Stimulated activated naive CD8-positive, alpha-beta T cell treated with anti-CD3 and anti-CD28 coated beads, Interleukin-15, amount 100 ng/mL, for 72 hours (primary cell): ENCODE results near the gene MGAT1.
A peak's percentile ranks its signal among the peaks of the same experiment; 100 is the strongest.
"Not testable (repeated sequence)": the region's sequence is repeated elsewhere in the genome, so short reads cannot be mapped to it uniquely, and the experiment has no call there.

Experiments
- ATAC-seq: fragments of 150-1000 bp; cut with Tn5 transposase; 2 replicates; pipeline ENCODE4 v1.10.0; 2021; ENCODE audit warnings: mild to moderate bottlenecking, moderate library complexity
- DNase-seq, 2 donors: peaks; one replicate each; pipeline ENCODE4 v3.0.0; 2021 to 2022
- H3K27ac Mint-ChIP-seq, 2 donors: one replicate each; pipeline ENCODE4 v1.8.0; 2022; ENCODE audit warnings: mild to moderate bottlenecking in 2 of 2, mixed read lengths in 2 of 2, moderate library complexity in 2 of 2
- H3K27me3 Mint-ChIP-seq: one replicate; pipeline ENCODE4 v1.8.0; 2022; ENCODE audit warnings: mixed read lengths
- H3K4me1 Mint-ChIP-seq: one replicate; pipeline ENCODE4 v1.8.0; 2022; ENCODE audit warnings: mild to moderate bottlenecking, mixed read lengths
- H3K4me3 Mint-ChIP-seq, 2 donors: one replicate each; pipeline ENCODE4 v1.8.0; 2022; ENCODE audit warnings: mild to moderate bottlenecking in 2 of 2, mixed read lengths in 2 of 2, moderate library complexity in 1 of 2
- H3K9me3 Mint-ChIP-seq, 2 donors: one replicate each; pipeline ENCODE4 v1.8.0; 2022; ENCODE audit warnings: mixed read lengths in 2 of 2

The MGAT1 gene

GRCh38 chr5:180786531-180787398, 15.8 kb downstream of the MGAT1 start:
- Mint-ChIP-seq H3K4me1 (peaks cover 67% of the 10 kb centered on the region), H3K27me3 (no peaks in the 10 kb centered on the region), H3K9me3 (no peaks in the 10 kb centered on the region), H3K4me3 (peak overlapping the region in 1 of 2 donors; percentile 8), H3K27ac (peak overlapping the region; percentile 23 to 74)
- ATAC-seq (no peak), DNase-seq (no peak)

- no peaks in the 10 kb centered on the region for H3K9me3 Mint-ChIP-seq
- ATAC-seq, result no peak
- no peaks in the 10 kb centered on the region for H3K27me3 Mint-ChIP-seq
- H3K4me3 Mint-ChIP-seq, result peak overlapping the region in 1 of 2 donors; percentile 43
- no peak for DNase-seq
- peaks cover 61% of the 10 kb centered on the region for H3K4me1 Mint-ChIP-seq
- H3K27ac Mint-ChIP-seq, result peak overlapping the region in 1 of 2 donors; percentile 74
Measured at GRCh38 chr5:180785794-180786221, 16.8 kb downstream of the MGAT1 start.

GRCh38 chr5:180785121-180785781, 17.4 kb downstream of the MGAT1 start:
- H3K9me3 Mint-ChIP-seq, result no peaks in the 10 kb centered on the region
- ATAC-seq (no peak), DNase-seq (no peak)
- H3K4me3 Mint-ChIP-seq, result no peak overlapping the region
- H3K4me1 Mint-ChIP-seq, result peaks cover 56% of the 10 kb centered on the region
- H3K27ac Mint-ChIP-seq, result peak overlapping the region in 1 of 2 donors; percentile 49
- H3K27me3 Mint-ChIP-seq, result no peaks in the 10 kb centered on the region

DNA sequence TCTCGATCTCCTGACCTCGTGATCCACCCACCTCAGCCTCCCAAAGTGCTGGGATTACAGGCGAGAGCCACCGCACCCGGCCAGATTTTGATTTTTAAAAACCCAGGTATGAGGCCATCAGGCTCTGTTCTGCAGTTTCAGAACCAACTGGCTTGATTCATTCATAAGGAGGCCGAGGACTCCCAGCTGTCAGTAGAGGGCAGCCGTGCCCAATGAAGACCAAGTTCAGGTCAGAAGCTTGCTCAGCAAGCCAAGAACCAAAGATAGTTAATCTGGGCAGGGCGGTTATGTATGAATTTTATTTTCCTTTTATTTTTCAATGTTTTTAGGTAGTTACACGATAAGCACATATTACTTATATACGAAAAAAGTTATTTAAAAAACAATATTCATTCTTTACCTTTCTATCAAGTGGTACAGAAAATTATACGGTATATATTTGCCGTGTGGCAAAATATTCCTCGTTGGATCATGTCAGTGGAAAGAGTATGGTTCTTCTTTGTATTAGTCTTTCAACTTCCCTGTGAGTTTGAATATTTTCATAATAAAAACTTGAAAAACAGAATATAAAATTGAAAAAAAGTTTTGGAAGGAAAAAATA, 18.0 kb downstream of the MGAT1 start:
- peak; percentile 55 to 75 for DNase-seq
- Mint-ChIP-seq H3K27ac (no peak overlapping the region), H3K4me1 (peaks cover 49% of the 10 kb centered on the region), H3K4me3 (no peak overlapping the region), H3K9me3 (no peaks in the 10 kb centered on the region), H3K27me3 (no peaks in the 10 kb centered on the region)
- peak; percentile 85 for ATAC-seq

GRCh38 chr5:180783340-180784052, 19.1 kb downstream of the MGAT1 start:
- Mint-ChIP-seq H3K9me3 (no peaks in the 10 kb centered on the region), H3K4me3 (no peak overlapping the region), H3K27ac (peak overlapping the region in 1 of 2 donors; percentile 67), H3K4me1 (peaks cover 49% of the 10 kb centered on the region), H3K27me3 (no peaks in the 10 kb centered on the region)
- DNase-seq (no peak), ATAC-seq (no peak)

GRCh38 chr5:180782748-180783147, 19.9 kb downstream of the MGAT1 start:
- no peak for DNase-seq
- peak overlapping the region in 1 of 2 donors; percentile 13 for H3K27ac Mint-ChIP-seq

GRCh38 chr5:180781900-180782326, 20.7 kb downstream of the MGAT1 start:
- ATAC-seq, H3K27ac Mint-ChIP-seq, DNase-seq, H3K27me3 Mint-ChIP-seq, H3K9me3 Mint-ChIP-seq, H3K4me3 Mint-ChIP-seq: not testable (repeated sequence)
- H3K4me1 Mint-ChIP-seq, result peaks cover 33% of the 10 kb centered on the region

More at GRCh38 chr5:180782748-180783147, 19.9 kb downstream of the MGAT1 start:
- H3K4me1 Mint-ChIP-seq, result peaks cover 41% of the 10 kb centered on the region
- no peak overlapping the region for H3K4me3 Mint-ChIP-seq
- no peak for ATAC-seq
- H3K27me3 Mint-ChIP-seq, result no peaks in the 10 kb centered on the region
- no peaks in the 10 kb centered on the region for H3K9me3 Mint-ChIP-seq

- no peaks in the 10 kb centered on the region for H3K9me3 Mint-ChIP-seq
- H3K27me3 Mint-ChIP-seq, result peaks cover under 1% of the 10 kb centered on the region
- DNase-seq (no peak), ATAC-seq (no peak)
- no peak overlapping the region for H3K4me3 Mint-ChIP-seq
- H3K27ac Mint-ChIP-seq, result no peak overlapping the region
- H3K4me1 Mint-ChIP-seq, result peaks cover 19% of the 10 kb centered on the region
Measured at GRCh38 chr5:180779985-180780610, 22.5 kb downstream of the MGAT1 start.

GRCh38 chr5:180777475-180777874, 25.1 kb downstream of the MGAT1 start:
- DNase-seq (no peak), ATAC-seq (no peak)
- Mint-ChIP-seq H3K9me3 (no peaks in the 10 kb centered on the region), H3K4me1 (peaks cover 11% of the 10 kb centered on the region), H3K27me3 (peaks cover 15% of the 10 kb centered on the region), H3K27ac (no peak overlapping the region), H3K4me3 (no peak overlapping the region)

- Mint-ChIP-seq H3K27ac (no peak overlapping the region), H3K4me1 (no peaks in the 10 kb centered on the region), H3K9me3 (peaks cover 0 to 9% of the 10 kb centered on the region in 2 donors), H3K27me3 (peaks cover 15% of the 10 kb centered on the region), H3K4me3 (no peak overlapping the region)
- ATAC-seq, result no peak
- no peak for DNase-seq
Measured at GRCh38 chr5:180776376-180776775, 26.2 kb downstream of the MGAT1 start.

DNA sequence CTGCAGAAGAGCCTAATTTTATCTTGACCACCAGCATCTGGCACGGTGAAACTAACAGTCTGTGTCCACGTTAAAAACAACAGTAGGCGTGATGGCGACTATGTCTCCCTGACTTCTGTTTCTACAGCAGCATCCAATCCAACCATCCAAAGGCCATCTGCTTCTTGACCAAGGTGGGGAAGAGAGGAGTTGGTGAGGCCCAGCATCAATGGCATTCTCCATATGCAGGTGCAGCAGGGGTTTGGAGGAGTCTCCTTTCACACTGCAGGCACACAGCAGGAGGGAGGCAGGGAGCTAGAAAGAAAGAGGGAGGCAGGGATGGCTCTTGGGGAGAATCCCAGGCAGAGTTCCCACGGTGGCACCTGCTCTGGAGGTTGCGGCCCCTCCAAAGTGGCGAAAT, 27.0 kb downstream of the MGAT1 start:
- Mint-ChIP-seq H3K27ac (no peak overlapping the region), H3K4me1 (no peaks in the 10 kb centered on the region), H3K9me3 (peaks cover 0 to 9% of the 10 kb centered on the region in 2 donors), H3K27me3 (peaks cover 15% of the 10 kb centered on the region), H3K4me3 (no peak overlapping the region)
- DNase-seq (no peak), ATAC-seq (no peak)

GRCh38 chr5:180771839-180772238, 30.8 kb downstream of the MGAT1 start:
- H3K4me3 Mint-ChIP-seq, result no peak overlapping the region

GRCh38 chr5:180769821-180770220, 32.8 kb downstream of the MGAT1 start:
- no peak for DNase-seq
- peaks cover 21% of the 10 kb centered on the region for H3K27me3 Mint-ChIP-seq
- no peak overlapping the region for H3K27ac Mint-ChIP-seq
- no peak for ATAC-seq
- peaks cover 9 to 12% of the 10 kb centered on the region in 2 donors for H3K9me3 Mint-ChIP-seq
- no peaks in the 10 kb centered on the region for H3K4me1 Mint-ChIP-seq
- H3K4me3 Mint-ChIP-seq, result no peak overlapping the region

More at GRCh38 chr5:180771839-180772238, 30.8 kb downstream of the MGAT1 start:
- no peak overlapping the region for H3K27ac Mint-ChIP-seq
- DNase-seq (no peak), ATAC-seq (no peak)
- peaks cover 15% of the 10 kb centered on the region for H3K27me3 Mint-ChIP-seq
- H3K9me3 Mint-ChIP-seq, result peaks cover 5 to 9% of the 10 kb centered on the region in 2 donors
- H3K4me1 Mint-ChIP-seq, result no peaks in the 10 kb centered on the region

- H3K4me1 Mint-ChIP-seq, result no peaks in the 10 kb centered on the region
- DNase-seq, result no peak
- H3K27me3 Mint-ChIP-seq, result peaks cover 12% of the 10 kb centered on the region
- peaks cover 12 to 20% of the 10 kb centered on the region in 2 donors for H3K9me3 Mint-ChIP-seq
- no peak overlapping the region for H3K4me3 Mint-ChIP-seq
- no peak for ATAC-seq
- no peak overlapping the region for H3K27ac Mint-ChIP-seq
Measured at GRCh38 chr5:180755601-180756000, 47.0 kb downstream of the MGAT1 start.

DNA sequence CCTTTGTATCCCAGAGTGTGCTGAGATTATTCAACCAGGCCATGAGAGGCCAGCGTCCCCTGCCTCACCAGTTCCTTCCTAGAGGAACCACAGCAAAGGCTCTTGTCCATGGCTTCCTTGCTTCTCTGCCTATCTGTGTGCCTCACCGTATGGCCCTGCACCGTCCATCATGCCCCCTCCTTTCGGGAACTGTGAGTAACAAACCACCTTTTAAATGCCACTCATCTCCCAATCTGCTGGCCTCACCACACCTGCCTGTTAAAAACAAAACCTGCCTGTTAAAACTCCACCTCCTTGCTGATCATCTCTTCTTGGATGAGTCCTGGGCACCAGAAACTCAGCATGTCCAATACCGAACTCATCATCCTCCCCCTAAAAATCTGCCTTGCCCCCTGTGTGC, 58.4 kb downstream of the MGAT1 start:
- Mint-ChIP-seq H3K4me1 (no peaks in the 10 kb centered on the region), H3K27me3 (peaks cover 7% of the 10 kb centered on the region), H3K27ac (no peak overlapping the region), H3K9me3 (no peaks in the 10 kb centered on the region), H3K4me3 (no peak overlapping the region)
- DNase-seq (no peak), ATAC-seq (no peak)
